Stomach (tissue), 9 donors: ENCODE data around the gene NUDC. TPM values are rescaled to one million over a fixed set of nuclear protein-coding genes. Genes with fewer than 3 reads are reported as not detected.

Source experiments
- DNase-seq, 2 donors: peaks; one replicate each; pipeline versions ENCODE4 v3.0.0 to v3.0.0-alpha.2; 2013 to 2019
- H3K27ac ChIP-seq, 5 donors: fragments of 200-600 bp in 4 of 5; sonication (generic) in 4 of 5; one replicate each; pipeline ENCODE4 v1.5.1; 2013 to 2019; ENCODE audit warnings: mild to moderate bottlenecking in 1 of 5, moderate library complexity in 1 of 5
- H3K27me3 ChIP-seq, 3 donors: fragments of 200-600 bp; sonication (generic); one replicate each; pipeline ENCODE4 v1.5.1; 2017 to 2019; ENCODE audit warnings: mixed run types in 1 of 3
- H3K36me3 ChIP-seq, 4 donors: fragments of 200-600 bp; sonication (generic); 1 replicate in 3 of 4; 2 replicates in 1 of 4; pipeline ENCODE4 v1.5.1; 2016 to 2019
- H3K4me1 ChIP-seq, 4 donors: fragments of 200-600 bp; sonication (generic); one replicate each; pipeline ENCODE4 v1.5.1; 2016 to 2019
- H3K4me3 ChIP-seq, 4 donors: fragments of 200-600 bp; sonication (generic) in 3 of 4; one replicate each; pipeline ENCODE4 v1.5.1; 2016 to 2019; ENCODE audit warnings: mild to moderate bottlenecking in 1 of 4
- H3K9me3 ChIP-seq, 4 donors: fragments of 200-600 bp; sonication (generic); one replicate each; pipeline ENCODE4 v1.5.1; 2016 to 2019
- EP300 ChIP-seq: sonication (generic); formaldehyde crosslinking; IDR thresholded peaks from one replicate; pipeline ENCODE4 v1.6.1; 2017; ENCODE audit warnings: antibody characterized with exemption
- POLR2A ChIP-seq, 4 donors: fragments of 450-650 bp; IDR thresholded peaks; one replicate each; pipeline ENCODE4 v1.6.1; 2016; ENCODE audit warnings: antibody characterized with exemption in 4 of 4, control low read depth in 2 of 4, mild to moderate bottlenecking in 1 of 4, moderate library complexity in 1 of 4
- POLR2AphosphoS5 ChIP-seq, 3 donors: sonication (generic); formaldehyde crosslinking; IDR thresholded peaks; one replicate each; pipeline ENCODE4 v1.6.1; 2016; ENCODE audit warnings: antibody characterized with exemption in 3 of 3
- WGBS, 5 donors: extraction: QIAGEN DNeasy Blood & Tissue Kit in 3 of 5; methylation state at CpG; one replicate each; pipeline versions ENCODE4 v1.1.5 to v1.1.7; 2013 to 2018; 5-methylcytosine and 5-hydroxymethylcytosine counted together
- intact Hi-C: fragments of 100-400 bp; cut with DNase I; formaldehyde crosslinking; loops from one replicate; pipeline ENCODE4 v1.15.1; 2023; ENCODE audit warnings: low total_unique reads
- polyA plus RNA-seq, 3 donors: library from polyadenylated mRNA; stranded (reverse); fragments of 200-250 nt; gene quantifications; one replicate each; pipeline ENCODE4 v1.2.3, GENCODE V29; 2013
- total RNA-seq, 5 donors: library from RNA; depleted of rRNA; stranded (reverse); fragments of >200 nt; gene quantifications; one replicate each; pipeline versions ENCODE4 v1.1.0 to v1.2.3, GENCODE V29; 2014 to 2016
- TF ChIP-seq, protein P1 (sequence below), 7 experiments: fragments of 450-650 bp in 4 of 7; fragments of 200-600 bp in 3 of 7; sonication (generic) in 3 of 7; IDR thresholded peaks; one replicate each; pipeline ENCODE4 v1.5.1; 2016 to 2019; ENCODE audit warnings: antibody characterized with exemption in 7 of 7, control low read depth in 2 of 7, mild to moderate bottlenecking in 1 of 7
- donor health status: healthy with polysubstance abuse.
- donor health status: Bipolar disorder and iron deficiency.
- donor health status: healthy.

NUDC gene
- total and polyA plus RNA-seq, 8 donors, result 20.0 to 88.1 (median 47.1) TPM

DNA sequence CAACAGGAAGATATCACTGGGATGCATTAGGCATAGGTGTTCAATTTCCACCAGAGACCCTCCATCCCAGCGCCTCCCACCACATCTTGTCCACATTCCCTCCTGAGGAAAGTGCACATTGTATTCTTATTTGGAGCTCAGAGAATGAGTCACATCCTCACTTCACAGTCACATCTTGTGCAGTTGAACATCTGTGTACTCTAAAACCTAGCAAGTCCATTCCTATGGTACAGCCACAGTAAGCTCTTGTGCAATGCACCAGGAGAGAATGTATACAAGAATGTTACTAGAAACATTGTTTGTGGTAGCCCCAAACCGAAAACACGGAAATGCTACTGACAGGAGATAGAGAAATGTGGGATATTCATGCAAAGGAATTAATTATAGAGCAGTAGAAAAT lies 40.3 kb downstream of the NUDC start:
- no peak overlapping the region for H3K27ac ChIP-seq
- WGBS, 5 donors, result 63 to 77% (median 65%) methylated on average over 3 of the region's 3 CpGs
- peaks cover 16 to 33% (median 26%) of the 10 kb centered on the region in 4 donors for H3K4me1 ChIP-seq
- TF ChIP-seq EP300, result no peak
- peak in 1 of 3 donors; percentile 26 for TF ChIP-seq POLR2AphosphoS5 (IDR thresholded peaks at IDR 0.05)
- TF ChIP-seq, protein P1, sequence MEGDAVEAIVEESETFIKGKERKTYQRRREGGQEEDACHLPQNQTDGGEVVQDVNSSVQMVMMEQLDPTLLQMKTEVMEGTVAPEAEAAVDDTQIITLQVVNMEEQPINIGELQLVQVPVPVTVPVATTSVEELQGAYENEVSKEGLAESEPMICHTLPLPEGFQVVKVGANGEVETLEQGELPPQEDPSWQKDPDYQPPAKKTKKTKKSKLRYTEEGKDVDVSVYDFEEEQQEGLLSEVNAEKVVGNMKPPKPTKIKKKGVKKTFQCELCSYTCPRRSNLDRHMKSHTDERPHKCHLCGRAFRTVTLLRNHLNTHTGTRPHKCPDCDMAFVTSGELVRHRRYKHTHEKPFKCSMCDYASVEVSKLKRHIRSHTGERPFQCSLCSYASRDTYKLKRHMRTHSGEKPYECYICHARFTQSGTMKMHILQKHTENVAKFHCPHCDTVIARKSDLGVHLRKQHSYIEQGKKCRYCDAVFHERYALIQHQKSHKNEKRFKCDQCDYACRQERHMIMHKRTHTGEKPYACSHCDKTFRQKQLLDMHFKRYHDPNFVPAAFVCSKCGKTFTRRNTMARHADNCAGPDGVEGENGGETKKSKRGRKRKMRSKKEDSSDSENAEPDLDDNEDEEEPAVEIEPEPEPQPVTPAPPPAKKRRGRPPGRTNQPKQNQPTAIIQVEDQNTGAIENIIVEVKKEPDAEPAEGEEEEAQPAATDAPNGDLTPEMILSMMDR (IDR thresholded peaks at IDR 0.05), result no peak
- no peaks in the 10 kb centered on the region for H3K36me3 ChIP-seq
- H3K4me3 ChIP-seq, result no peak overlapping the region
- H3K27me3 ChIP-seq, result peaks cover 3 to 62% (median 25%) of the 10 kb centered on the region in 3 donors
- intact Hi-C loops, result no loop called here
- no peaks in the 10 kb centered on the region for H3K9me3 ChIP-seq
- no peak for DNase-seq

DNA sequence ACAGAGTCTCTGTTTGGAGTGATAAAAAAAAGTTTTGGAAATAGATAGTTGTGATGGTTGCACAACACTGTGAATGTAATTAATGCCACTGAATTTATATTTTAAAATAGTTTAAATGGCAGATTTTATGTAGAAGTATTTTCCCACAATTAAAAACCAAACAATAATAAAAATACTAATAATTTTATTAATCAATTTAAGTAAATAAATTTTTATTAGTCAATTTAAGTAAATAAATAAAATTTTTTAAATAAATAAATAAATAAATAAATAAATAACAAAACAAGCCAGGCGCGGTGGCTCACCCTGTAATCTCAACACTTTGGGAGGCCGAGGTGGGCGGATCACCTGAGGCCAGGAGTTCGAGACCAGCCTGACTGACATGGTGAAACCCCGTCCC lies 43.7 kb downstream of the NUDC start:
- no peak for DNase-seq
- WGBS, 5 donors, result 85 to 95% (median 89%) methylated on average over 6 of the region's 6 CpGs
- H3K4me1 ChIP-seq, result peaks cover 8 to 24% (median 14%) of the 10 kb centered on the region in 4 donors
- TF ChIP-seq EP300 (no peak), POLR2A (IDR thresholded peaks at IDR 0.05) (no peak), POLR2AphosphoS5 (IDR thresholded peaks at IDR 0.05) (no peak)
- TF ChIP-seq, protein P1 (IDR thresholded peaks at IDR 0.05), result no peak
- H3K36me3 ChIP-seq, result no peaks in the 10 kb centered on the region
- H3K27me3 ChIP-seq, result peaks cover 0 to 48% (median 4%) of the 10 kb centered on the region in 3 donors
- intact Hi-C loops, result no loop called here
- H3K4me3 ChIP-seq, result no peak overlapping the region
- H3K27ac ChIP-seq, result no peak overlapping the region
- H3K9me3 ChIP-seq, result no peaks in the 10 kb centered on the region

- Histone ChIP-seq H3K4me3 (no peak overlapping the region), H3K9me3 (no peaks in the 10 kb centered on the region), H3K27ac (no peak overlapping the region), H3K27me3 (peaks cover 0 to 43% (median under 1%) of the 10 kb centered on the region in 3 donors), H3K36me3 (no peaks in the 10 kb centered on the region), H3K4me1 (peaks cover 7 to 22% (median 11%) of the 10 kb centered on the region in 4 donors)
- WGBS, 5 donors, result 88 to 93% (median 89%) methylated on average over 9 of the region's 9 CpGs
- DNase-seq, result no peak
- intact Hi-C loops, result no loop called here
- TF ChIP-seq POLR2A (IDR thresholded peaks at IDR 0.05) (no peak), POLR2AphosphoS5 (IDR thresholded peaks at IDR 0.05) (no peak), EP300 (no peak)
- TF ChIP-seq, protein P1 (IDR thresholded peaks at IDR 0.05), result no peak
Measured at GRCh38 chr1:26965628-26966027, 44.1 kb downstream of the NUDC start.

GRCh38 chr1:26970810-26971209 lies 49.3 kb downstream of the NUDC start:
- Histone ChIP-seq H3K4me3 (no peak overlapping the region), H3K4me1 (peaks cover 0 to 19% (median 8%) of the 10 kb centered on the region in 4 donors), H3K9me3 (no peaks in the 10 kb centered on the region), H3K27me3 (peaks cover 0 to 27% (median 0%) of the 10 kb centered on the region in 3 donors), H3K27ac (peak overlapping the region; percentile 40 to 81 (median 68)), H3K36me3 (no peaks in the 10 kb centered on the region)
- intact Hi-C loops, result no loop called here
- peak; percentile 79 to 94 for DNase-seq
- TF ChIP-seq POLR2AphosphoS5 (IDR thresholded peaks at IDR 0.05), result peak in 2 of 3 donors; percentile 81 to 92
- TF ChIP-seq POLR2A (IDR thresholded peaks at IDR 0.05), result no peak
- WGBS, 5 donors, result 33 to 42% (median 38%) methylated on average over 4 to 7 of the region's 7 CpGs

DNA sequence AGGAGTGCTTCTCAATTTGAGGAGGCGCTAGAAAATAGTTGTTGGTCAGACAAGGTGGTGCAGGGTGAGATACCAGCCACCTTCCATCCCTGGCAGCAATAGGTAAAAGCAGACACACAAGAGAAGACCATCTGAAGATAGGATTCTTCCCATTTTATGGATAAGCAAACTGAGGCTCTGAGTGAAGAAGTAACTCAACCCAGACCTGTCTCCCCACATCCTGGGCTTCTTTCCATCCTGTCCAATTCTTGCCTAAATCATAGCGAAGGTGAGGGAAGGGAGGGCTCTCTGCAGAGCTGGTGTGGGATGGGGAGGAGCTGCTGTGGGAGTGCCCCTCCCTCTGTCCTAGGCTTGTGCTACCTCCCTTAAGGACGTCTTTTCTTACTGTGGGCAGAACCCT lies 50.0 kb downstream of the NUDC start:
- TF ChIP-seq POLR2A (IDR thresholded peaks at IDR 0.05), result no peak
- TF ChIP-seq, protein P1 (IDR thresholded peaks at IDR 0.05), result no peak
- TF ChIP-seq POLR2AphosphoS5 (IDR thresholded peaks at IDR 0.05), result no peak
- no peak for TF ChIP-seq EP300
- Histone ChIP-seq H3K9me3 (no peaks in the 10 kb centered on the region), H3K4me1 (peaks cover 0 to 24% (median 8%) of the 10 kb centered on the region in 4 donors), H3K36me3 (no peaks in the 10 kb centered on the region), H3K27ac (peak overlapping the region; percentile 40 to 81 (median 68)), H3K27me3 (peaks cover 0 to 19% (median 0%) of the 10 kb centered on the region in 3 donors), H3K4me3 (no peak overlapping the region)
- DNase-seq, result no peak
- intact Hi-C loops, result no loop called here
- WGBS, 5 donors, result 54 to 78% (median 65%) methylated on average over 3 of the region's 3 CpGs
